GM19025 (cell line): ENCODE data around the gene ARMC6.
"Not testable (repeated sequence)": the region's sequence is repeated elsewhere in the genome, so short reads cannot be mapped to it uniquely, and the experiment has no call there.

Source experiments
- ATAC-seq: cut with Tn5 transposase; IDR thresholded peaks from one replicate; pipeline ENCODE4 v1.9.1; 2021; ENCODE audit warnings: mild to moderate bottlenecking, low read depth, moderate library complexity; ENCODE audit not compliant: unreplicated experiment

The ARMC6 gene

DNA sequence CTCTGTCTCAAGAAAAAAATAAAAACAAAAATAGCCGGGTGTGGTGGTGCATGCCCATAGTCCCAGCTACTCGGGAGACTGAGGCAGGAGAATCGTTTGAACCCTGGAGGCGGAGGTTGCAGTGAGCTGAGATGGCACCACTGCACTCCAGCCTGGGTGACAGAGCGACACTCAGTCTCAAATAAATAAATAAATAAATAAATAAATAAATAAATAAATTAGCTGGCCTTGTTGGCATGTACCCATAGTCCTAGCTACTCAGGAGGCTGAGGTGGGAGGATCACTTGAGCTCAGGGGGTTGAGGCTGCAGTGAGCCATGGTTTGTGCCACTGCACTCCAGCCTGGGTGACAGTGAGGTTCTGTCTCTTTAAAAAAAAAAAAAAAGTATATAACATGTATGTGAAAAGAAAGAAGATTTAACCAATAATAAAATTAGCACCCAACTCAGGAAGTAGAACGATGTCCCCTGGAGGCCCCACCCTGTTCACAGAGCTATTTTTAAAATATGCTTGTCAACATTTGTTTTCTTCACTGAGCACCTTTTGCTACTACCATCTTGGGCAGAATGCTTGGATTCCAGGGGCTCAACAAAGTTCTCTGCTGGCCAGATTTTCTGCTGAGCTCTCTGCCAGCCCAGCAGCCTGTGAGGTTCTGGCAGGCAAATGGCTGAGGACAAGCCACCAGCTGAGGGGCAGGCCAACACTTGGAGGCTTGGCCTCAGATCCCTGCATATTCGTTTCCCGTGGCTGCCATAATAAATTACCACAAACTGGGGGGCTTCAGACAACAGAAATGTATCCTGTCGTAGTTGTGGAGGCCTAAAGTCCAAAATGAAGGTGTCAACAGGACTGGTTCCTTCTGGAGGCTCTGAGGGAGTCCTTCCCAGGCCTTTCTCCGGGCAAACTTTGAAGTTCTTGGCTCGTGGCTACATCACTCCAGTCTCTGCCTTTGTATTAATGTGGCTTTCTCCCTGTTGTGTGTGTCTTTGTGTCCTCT is 35.6 kb downstream of the ARMC6 start:
- ATAC-seq: no peak

- ATAC-seq: no peak
These were observed 38.5 kb downstream of the ARMC6 start for GRCh38 chr19:19071897-19072296.

DNA sequence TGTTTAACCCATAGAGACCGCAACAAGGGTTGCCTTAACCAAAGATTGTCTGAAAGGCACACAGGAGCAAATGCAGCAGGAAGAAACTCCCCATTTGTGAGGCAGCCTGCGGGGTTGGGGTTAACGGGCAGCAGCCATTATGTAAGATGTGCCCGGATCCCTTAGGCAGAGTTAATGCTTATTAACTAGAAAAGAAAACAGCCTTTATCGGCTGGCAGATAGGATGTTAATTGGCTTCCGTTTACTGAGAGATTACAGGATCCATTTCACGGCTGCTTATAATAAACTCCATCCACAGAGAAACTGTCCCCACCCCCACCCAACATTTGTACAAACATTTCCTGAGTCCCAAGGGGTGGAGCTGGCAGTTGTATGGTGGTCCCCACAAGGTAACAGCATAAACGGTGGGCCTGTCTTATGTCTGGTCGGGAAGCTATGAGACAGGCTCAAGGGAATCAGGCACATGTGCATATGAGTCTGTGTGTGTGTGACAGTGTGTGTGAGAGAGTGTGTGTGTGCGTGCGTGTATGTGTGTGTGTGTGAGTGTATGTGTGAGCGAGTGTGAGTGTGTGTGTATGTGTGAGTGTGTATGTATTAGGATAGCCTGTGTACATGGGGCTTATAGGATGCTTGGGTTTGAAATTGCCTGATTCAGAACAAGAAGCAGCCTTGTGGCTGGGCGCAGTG is 40.9 kb downstream of the ARMC6 start:
- ATAC-seq: no peak

GRCh38 chr19:19075126-19075525 is 41.7 kb downstream of the ARMC6 start:
- no peak for ATAC-seq

DNA sequence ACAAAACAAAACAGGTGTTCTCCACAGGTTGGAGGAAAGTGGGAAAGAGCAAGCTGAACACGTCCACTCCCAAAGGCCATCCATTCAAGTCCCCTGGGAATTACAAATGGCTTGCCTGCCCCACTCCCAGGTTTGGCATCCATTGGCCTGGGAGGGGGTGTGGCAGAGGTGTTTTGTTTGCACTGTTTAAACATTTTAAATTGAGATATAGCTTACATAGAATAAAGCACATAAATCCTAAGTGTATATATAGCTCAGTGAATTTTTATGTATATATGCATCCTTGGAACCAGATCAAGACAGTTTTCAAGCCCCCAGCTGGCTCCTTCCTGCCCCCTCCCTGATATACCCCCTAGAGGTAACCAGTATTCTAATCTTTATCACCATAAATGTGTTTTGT is 43.1 kb downstream of the ARMC6 start:
- ATAC-seq: no peak

GRCh38 chr19:19077103-19077502 is 43.7 kb downstream of the ARMC6 start:
- ATAC-seq: no peak

DNA sequence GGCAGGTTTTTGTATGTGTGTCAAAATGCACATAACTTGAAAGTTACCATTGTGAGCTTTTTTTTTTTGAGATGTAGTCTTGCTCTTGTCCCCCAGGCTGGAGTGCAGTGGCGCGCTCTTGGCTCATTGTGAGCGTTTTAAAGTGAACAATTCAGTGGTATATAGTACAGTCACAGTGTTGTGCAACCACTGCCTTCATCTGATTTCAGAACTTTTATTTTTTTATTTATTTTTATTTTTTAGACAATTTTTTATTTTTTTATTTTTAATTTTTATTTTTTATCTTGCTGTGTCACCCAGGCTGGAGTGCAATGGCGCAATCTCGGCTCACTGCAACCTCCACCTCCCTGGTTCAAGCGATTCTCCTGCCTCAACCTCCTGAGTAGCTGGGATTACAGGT is 45.4 kb downstream of the ARMC6 start:
- no peak for ATAC-seq

GRCh38 chr19:19079571-19079970 is 46.2 kb downstream of the ARMC6 start:
- ATAC-seq: no peak

DNA sequence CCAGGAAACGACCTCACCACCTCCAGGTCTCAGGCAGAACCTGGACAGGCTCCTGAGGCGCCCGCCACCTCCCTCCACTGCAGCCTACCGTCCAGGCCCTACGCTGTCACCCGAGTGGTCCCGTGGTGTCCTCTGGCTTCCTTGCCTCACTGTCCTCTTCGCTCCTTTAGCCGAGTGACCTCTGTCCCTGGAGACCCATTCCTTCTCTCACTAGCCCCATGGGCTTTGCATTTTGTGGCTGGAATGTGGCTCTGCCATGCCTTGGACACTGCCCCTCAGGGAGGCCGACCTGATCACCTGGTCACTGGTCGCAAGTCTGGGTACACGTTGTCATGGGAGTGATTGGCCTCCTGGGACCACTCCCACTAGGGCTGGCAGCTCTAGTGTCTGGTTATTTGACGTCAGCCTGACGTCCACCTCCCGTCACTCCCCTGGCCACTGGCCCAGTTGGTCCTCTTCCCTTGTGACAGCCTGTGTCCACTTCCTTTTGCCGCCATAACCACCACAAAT is 48.3 kb downstream of the ARMC6 start:
- ATAC-seq: no peak

DNA sequence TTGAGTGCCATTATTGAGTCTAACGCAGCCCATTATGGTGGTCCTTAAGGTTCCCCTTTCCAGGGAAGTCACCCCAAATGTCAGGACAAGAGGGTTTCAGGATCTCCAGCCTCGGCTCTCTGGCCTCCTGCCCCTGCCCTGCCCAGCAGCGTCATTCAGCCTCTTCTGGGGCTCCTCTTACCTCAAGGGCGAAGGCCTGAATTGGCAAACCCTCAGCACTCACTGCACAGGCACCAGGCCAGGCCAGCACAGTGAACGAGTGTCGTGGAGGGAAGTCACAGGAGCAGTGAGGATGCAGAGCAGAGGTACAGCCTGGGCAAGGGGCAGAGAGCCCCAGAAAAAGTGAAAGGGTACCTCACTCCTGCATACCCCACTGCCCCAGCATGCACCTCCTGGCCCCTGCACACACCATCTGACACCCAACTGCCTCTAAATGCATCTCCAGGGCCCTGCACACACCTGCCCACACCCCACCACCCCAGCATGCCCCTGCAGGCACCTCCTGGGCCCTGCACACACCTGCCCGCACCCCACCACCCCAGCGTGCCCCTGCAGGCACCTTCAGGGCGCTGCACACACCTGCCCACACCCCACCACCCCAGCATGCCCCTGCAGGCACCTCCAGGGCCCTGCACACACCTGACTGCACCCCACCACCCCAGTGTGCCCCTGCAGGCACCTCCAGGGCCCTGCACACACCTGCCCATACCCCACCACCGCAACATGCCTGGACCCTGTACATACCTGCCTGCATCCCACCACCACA is 50.2 kb downstream of the ARMC6 start:
- ATAC-seq: no peak

GRCh38 chr19:19087676-19088075 is 54.3 kb downstream of the ARMC6 start:
- ATAC-seq: no peak

- ATAC-seq: no peak
These were observed 61.1 kb downstream of the ARMC6 start for GRCh38 chr19:19094513-19094912.

DNA sequence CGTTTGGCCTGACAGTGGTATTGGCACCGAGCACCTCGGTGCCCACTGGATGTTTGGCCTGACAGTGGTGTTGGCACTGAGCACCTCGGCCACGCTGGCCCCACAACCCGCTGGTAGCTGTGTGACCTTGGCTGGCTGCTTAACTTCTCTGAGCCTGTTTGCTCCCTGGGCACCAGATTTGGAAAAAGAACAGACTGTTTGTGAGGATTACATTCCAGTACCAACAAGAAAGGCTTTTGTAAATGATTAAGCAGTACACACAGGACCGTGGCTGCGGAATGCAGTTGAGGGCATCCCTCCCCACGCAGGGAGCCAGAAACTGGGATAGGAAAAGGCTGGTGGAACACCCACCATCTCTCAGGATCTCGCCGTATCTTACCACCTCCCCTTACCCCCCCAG is 62.3 kb downstream of the ARMC6 start:
- no peak for ATAC-seq

GRCh38 chr19:19096641-19097627 is 63.5 kb downstream of the ARMC6 start:
- ATAC-seq: no peak

- ATAC-seq: no peak
These were observed 64.8 kb downstream of the ARMC6 start for GRCh38 chr19:19098084-19098702.

GRCh38 chr19:19098703-19099632 is 65.6 kb downstream of the ARMC6 start:
- ATAC-seq: no peak

DNA sequence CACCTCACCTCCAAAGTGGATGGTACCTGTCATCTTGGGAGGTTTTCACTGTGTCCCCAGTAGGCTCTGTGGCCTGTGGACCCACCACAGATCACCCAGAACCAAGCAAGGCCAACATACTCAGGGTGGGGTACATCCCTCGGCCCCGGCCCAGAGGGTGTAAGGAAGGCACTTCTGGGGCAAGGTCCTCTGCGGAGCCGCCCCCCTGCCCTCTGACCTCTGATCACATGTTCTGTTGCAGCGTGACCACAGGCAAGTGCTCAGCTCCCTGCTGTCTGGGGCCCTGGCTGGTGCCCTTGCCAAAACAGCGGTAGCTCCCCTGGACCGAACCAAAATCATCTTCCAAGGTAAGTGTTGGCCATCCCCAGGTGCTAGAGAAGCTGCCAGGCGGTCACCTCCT is 68.1 kb downstream of the ARMC6 start:
- no peak for ATAC-seq

DNA sequence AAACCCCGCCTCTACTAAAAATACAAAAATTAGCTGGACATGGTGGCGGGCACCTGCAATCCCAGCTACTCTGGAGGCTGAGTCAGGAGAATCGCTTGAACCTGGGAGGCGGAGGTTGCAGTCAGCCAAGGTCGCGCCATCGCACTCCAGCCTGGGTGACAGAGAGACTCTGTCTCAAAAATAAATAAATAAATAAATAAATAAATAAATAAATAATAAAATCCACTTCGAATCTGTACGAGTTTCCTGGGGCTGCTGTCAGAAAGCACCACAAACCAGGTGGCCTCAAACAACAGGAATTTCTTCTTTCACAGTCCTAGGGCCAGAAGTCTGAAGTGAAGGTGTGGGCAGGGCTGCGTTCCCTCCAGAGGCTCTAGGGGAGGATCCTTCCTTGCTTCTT is 69.2 kb downstream of the ARMC6 start:
- not testable (repeated sequence) for ATAC-seq
